Thoracic aorta endothelial cell (primary cell): ENCODE measurements around the gene RNU5D-1. TPM values are rescaled to one million over a fixed set of nuclear protein-coding genes. Genes with fewer than 3 reads are reported as not detected.

ENCODE experiments used
- small RNA-seq: library from RNA; depleted of rRNA; stranded (forward); fragments of <200 nt; gene quantifications from one replicate; pipeline ENCODE3, GENCODE V24; 2012
- total RNA-seq: library from RNA; depleted of rRNA; stranded (reverse); fragments of >200 nt; gene quantifications from 2 replicates; pipeline ENCODE4 v1.2.3, GENCODE V29; 2012

Gene RNU5D-1
- not detected in 2 replicates for total RNA-seq

GRCh38 chr1:44730741-44731512 is at the start of gene RNU5D-1:
TSS of gene RNU5D-1 (minus strand) at chr1:44731170.

GRCh38 chr1:44775078-44775929 is 44.3 kb upstream of the RNU5D-1 start, which contains the start of gene RPS8:
TSS of gene RPS8 (plus strand) at chr1:44775540. CDS start at chr1:44775597, 57 bp downstream.

GRCh38 chr1:44739307-44740178 is 8.6 kb upstream of the RNU5D-1 start, which contains the start of gene KIF2C:
TSS of gene KIF2C (plus strand) at chr1:44739837. CDS start at chr1:44739933, 96 bp downstream.

Small RNA genes within 50 kb of the gene (small RNA-seq; reads per million reads assigned to genes)
- gene RNU5D-1 (2,021 reads per million, percentile 100 among the genes with 10 or more reads in this experiment), gene RNU5F-1 (223 reads per million, percentile 99 among the genes with 10 or more reads in this experiment), gene SNORD38A (636 reads per million, percentile 99 among the genes with 10 or more reads in this experiment), gene SNORD38B (not detected), gene SNORD46 (22.2 reads per million, percentile 96 among the genes with 10 or more reads in this experiment), gene SNORD55 (not detected)

Other genes starting within 250 kb of the RNU5D-1 start
- 1.7 and 2.9 TPM in 2 replicates for gene TMEM53, start 56.7 kb downstream of the RNU5D-1 start, total RNA-seq
- gene ARMH1, start 56.5 kb downstream of the RNU5D-1 start, total RNA-seq = 0.36 TPM in 1 of 2 replicates, not detected in the other
- gene KIF2C, start 8.7 kb upstream of the RNU5D-1 start, total RNA-seq = 38.6 and 54.6 TPM in 2 replicates
- 1,505 and 1,508 TPM in 2 replicates for gene RPS8, start 44.4 kb upstream of the RNU5D-1 start, total RNA-seq
- gene BEST4, start 57.0 kb upstream of the RNU5D-1 start, total RNA-seq = 0.07 TPM in 1 of 2 replicates, not detected in the other
- 34.6 and 46.9 TPM in 2 replicates for gene PLK3, start 69.2 kb upstream of the RNU5D-1 start, total RNA-seq
- 0.22 TPM in 1 of 2 replicates, not detected in the other for gene DYNLT4, start 76.2 kb upstream of the RNU5D-1 start, total RNA-seq
- gene BTBD19, start 77.4 kb upstream of the RNU5D-1 start, total RNA-seq = 14.3 and 17.2 TPM in 2 replicates
- 0.13 and 0.29 TPM in 2 replicates for gene PTCH2, start 112.1 kb upstream of the RNU5D-1 start, total RNA-seq